ENCODE data around the gene DAB2IP.
"Not testable (repeated sequence)": the region's sequence is repeated elsewhere in the genome, so short reads cannot be mapped to it uniquely, and the experiment has no call there.

DAB2IP gene

DNA sequence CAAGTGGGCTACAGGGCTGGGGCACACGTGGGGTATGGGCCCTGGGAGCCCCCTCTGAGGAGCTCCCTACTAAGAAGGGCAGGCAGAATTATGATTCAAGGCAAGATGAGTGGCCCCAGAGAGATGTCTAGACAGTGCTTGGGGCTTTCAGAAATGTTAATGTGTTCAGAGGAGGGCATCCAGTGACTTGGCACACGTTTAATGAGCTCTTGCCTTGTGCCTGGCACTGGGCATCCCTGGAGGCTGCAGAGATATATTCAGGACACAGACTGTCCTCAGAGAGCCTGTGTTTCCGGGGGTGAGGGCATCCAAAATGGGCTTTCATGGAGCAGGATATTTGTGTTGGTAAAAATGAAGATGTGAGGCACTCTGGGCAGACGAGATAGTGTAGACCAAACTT, 25.4 kb upstream of the DAB2IP start:
- DNase-seq, result no peak

DNA sequence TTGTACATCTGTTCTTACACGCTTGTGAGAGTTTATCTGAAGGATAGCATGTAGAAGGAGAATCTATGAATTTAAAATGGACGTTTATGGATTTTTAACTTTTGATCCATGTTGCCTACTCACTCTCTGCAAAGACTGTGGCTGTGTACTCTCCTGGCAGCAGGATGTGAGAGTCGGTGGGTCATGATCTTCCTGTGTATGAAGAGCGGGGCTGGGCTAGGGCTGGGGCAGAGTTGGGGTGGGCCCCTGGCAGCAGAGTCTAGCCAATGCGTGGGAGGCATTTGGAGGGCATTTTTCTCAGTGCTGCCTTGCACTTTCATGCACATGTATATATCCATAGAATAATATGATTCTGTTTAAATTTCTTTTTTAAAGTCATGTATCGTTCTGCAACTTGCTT, 24.0 kb upstream of the DAB2IP start:
- DNase-seq, result no peak

DNA sequence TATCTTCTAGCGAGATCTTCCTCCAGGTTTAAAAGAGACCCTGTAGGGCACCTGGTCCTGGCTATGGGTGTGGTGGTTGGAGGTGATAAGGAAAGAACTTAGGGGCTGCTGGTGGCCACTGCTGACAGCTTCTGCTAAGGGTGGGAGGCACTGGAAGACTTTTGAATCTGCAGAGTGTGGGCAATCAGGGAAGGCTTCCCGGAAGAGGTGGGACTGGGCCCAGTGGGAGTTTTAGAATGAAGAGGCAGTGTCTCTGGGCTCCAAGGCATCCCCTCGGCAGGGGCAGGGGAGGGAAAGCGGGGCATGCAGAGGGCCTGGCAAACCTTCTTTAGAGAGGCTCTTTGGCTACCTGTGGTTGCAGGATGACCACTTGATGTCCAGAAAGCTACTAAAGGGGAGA, 23.0 kb upstream of the DAB2IP start:
- no peak for DNase-seq

DNA sequence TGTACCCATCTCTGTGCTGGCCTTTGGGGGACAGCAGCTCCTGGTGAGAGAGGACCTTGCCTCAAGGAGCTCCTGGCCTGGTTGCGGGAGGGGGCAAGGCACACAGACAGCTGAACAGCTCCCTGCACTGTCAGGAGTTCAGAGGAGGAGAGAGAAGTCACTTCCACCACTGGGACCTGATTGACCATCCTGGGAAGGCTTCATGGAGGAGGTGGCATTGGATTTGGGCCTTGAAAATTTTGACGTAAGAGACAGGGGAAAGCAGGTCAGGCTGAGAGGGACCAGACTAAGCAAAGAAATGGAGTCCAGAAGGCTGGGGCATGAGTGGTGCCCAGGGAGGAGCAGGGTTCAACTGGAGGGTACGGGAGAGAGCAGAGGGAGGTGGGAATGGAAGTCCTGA, 20.3 kb upstream of the DAB2IP start:
- no peak for DNase-seq

DNA sequence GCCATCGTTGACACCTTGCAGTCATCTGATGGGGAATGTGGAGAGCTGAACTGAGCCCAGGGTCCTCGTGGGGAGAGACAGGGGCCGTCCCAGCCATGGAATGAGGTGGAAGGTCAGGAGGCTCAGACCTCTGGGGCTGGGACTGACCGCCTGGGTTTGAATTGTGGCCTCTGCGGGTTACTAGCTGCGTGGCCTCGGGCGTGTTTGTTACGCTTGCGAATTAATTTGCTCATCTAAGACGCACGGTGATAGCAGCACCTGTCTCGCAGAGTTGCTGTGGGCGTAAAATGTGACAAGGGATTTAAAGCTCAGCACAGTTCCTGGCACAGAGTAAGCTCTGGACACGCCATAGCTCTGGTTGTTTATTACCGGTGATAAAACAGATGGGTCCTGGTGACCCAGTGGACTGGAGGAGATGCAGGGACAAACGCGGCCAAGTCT, 19.4 kb upstream of the DAB2IP start:
- no peak for DNase-seq

DNA sequence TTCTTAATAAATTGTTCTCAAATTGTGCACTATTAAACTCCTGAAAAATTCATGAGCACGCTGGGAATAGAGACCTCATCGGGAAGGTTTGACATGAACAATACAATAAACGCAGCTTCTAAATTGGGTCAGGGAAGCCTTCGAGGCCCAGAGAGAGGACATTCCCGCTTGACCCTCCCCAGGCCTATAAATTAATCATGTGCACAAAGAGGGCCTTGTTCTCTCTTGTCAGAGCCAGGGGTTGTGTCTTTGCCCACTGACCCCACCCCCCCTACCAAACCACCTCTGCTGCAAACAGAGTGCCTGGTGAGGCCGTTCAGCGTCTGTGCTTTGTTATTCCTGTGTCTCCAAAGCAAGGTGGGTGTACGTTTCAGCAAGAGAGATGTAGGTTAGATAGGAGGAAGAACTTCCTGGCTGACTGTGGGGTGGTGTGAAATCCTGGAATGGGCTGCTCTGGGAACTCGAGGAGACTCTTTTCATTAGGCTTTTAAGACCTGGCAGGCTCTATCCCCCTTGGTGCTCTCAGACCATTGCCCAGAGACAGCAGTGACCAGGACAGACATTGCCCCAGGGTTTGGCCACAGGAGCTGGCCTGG, 18.2 kb upstream of the DAB2IP start:
- no peak for DNase-seq

DNA sequence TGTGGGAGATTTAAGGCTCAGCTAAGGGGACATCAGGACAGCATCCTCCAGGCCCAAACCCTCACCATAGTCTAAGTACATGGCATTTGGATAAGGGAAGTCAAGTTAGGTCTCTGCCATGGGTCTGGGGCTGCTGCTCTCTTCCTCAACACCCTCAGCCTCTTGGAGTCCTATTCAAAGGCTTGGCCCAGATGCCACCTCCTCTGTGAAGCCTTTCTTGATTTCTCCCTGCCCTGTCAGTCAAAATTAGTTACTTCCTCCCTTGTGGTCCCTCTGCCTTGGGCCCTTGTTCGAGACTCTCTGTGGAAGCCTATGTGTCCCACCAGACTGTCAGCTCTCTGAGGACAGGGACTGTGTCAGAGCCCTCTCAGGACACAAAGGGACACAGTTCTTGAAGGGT, 17.7 kb upstream of the DAB2IP start:
- no peak for DNase-seq

DNA sequence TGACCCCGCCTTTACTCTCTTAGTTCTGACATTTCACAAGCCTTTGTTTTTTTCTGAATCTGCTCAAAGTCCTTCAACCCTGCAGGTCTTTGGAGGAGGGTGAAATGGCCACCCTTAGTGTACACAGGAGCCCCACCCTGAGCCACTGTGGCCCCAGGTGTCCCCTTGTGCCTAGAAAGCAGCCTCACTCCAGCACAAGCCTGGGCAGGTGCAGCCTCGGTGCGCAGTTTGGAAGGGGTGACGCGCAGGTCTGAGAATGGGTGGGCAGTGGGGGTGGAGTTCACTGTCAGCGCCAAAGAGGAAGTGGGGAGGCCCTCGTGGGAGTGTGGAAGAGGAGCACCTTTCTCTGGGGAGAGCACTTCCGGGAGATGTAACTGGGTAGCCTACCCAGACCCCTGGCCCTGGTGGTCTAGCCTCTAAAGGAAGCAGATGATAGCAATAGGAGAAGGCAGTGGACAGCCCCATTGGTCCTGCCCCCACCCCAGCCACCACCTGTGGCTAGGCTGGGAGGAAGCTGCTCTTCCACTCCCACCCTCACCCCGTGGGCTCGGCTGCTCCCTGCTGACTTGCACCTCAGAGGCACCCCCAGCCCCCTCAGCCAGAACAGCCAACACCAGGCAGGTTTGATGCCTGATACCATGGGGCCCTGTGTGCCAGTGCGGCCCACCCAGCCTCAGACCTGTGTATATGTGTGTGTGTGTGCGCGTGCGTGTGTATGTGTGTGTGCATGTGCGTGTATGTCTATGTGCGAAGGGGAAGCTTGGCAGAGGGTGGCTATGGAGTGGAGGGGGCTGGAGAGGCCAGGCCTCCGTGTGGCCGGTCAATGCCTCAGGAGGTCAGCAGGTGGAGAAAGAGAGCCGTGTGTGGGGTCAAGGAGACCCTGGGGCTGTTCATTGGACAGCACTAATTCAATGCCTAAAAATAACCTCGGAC, 16.8 kb upstream of the DAB2IP start:
- no peak for DNase-seq

DNA sequence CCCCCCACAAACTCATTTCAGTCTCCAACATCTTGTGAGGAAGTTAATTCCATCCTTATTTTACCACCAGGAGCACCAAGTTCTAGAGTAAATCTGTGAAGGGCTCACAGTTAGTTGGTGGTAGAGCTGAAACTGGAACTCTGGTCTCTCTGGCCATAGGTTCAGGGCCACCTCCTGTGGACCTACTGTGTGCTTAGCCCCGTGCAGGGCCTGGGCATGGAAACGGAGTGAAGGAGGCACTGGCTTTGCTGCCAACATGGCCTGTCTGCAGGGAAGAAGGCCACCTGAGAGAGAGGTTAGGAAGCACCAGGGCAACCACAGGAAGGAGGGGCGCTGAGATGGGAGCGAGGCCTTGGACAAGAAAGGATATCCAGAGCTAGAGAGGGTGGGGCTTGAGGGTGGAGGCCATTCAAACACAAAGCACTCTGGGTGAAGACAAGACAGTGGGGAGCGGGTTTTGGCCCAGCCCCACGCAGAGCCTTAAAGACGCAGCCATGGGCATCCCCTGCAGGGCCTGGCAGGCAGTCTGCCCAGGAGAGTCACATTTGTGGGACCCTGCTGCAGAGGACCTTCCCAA, 16.0 kb upstream of the DAB2IP start:
- DNase-seq, result no peak

DNA sequence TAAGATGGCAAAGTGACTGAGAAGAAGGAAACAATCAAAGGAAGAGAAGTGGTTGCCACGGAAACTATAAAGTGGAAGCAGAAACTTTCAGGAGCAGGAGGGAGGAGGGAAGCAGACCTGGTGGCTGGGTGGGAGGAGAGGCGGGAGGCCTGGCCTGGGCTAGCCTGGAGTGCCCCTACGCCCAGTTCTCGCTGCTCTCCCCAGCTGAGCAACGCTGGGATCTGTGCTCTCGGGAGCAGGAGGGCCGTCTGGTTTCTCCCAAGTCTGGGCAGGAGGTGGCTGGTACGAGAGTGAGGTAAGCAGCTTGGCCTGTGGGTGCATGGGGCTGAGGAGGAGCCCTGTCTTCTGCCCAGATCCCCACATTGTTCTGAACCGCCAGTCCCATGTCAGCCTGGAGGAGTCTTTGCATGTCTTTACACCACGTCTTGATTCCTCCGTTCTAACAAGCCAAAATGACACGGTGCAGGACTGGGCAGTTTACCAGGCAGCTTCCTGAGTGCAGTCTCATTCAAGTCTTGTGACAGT, 15.0 kb upstream of the DAB2IP start:
- DNase-seq, result no peak

DNA sequence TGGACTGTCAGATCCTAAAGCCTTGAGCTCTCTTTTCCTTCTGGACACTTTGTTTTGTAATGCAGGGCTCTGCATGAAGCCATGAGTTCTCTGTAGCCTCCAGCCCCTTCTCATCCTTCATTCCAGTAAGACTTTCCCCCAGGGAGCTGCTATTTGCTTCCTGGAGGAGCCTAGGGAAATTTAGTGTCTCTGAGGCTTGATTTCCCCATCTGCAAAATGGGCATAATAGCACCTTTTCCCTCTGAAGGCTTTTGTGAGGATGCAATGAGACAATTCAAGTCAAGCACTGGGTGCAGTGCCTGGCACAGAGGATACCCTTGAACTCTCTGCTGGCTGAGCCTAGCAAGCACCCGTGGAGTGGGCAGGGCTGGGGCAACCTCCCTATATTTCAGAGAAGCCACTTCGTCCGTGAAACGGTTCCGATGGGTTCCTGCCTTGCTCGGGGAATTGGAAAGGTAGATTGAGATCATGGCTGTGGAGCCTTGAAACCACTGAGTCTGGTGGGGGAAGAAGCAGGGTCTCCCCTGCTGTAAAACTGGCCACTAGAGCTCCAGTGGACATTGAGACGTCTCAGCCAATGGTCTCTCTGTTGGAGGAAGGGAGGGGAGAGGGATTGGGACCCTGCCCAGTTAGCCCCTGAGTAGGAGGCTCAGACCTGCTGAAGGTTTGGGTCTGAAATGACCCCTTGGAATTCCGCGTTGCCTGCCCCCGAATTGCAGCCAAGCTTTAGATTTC, 14.3 kb upstream of the DAB2IP start:
- DNase-seq, result no peak

DNA sequence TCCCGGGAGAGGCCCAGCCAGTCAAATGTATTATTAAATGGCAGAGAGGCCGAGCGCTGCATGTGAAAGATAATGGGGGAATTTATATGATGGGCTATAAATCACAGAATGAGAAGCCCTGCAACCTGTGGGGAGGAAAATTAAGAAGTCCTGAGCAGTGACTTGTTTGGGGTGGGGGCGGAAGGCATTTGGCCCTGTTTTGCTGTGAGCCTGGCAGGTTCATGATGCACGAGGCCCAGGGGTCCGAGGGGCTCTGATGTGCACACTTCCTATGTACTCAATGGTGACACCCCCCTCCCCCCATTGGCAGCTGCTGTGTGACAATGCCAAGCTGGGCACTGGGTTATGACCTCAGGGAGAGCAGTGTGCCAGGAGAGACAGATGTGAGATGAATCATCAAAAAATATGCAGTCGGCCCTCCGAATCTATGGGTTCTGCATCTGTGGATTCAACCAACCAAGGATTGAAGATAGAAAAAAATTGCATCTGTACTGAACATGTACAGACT, 13.7 kb upstream of the DAB2IP start:
- DNase-seq, result peak; percentile 84

DNA sequence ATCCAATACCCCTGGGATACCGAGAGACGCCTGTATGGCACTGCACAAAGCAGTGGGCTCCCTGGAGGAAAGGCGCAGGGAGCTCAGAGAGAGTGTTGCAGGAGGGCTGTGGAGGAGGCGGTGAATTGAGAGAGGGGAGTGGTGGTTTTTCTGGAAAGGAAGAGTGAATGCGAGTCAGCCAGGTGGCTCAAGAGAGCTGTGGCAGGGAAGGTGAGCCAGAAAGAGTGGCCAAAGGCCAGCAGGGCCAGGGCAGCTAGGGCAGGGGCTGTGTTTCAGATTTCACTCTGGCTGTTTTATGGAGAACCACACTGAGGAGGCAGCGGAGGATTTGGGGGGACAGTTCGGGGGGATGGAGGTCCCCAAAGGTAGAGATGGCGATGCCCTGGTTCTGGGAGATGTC, 13.0 kb upstream of the DAB2IP start:
- DNase-seq, result peak; percentile 77

DNA sequence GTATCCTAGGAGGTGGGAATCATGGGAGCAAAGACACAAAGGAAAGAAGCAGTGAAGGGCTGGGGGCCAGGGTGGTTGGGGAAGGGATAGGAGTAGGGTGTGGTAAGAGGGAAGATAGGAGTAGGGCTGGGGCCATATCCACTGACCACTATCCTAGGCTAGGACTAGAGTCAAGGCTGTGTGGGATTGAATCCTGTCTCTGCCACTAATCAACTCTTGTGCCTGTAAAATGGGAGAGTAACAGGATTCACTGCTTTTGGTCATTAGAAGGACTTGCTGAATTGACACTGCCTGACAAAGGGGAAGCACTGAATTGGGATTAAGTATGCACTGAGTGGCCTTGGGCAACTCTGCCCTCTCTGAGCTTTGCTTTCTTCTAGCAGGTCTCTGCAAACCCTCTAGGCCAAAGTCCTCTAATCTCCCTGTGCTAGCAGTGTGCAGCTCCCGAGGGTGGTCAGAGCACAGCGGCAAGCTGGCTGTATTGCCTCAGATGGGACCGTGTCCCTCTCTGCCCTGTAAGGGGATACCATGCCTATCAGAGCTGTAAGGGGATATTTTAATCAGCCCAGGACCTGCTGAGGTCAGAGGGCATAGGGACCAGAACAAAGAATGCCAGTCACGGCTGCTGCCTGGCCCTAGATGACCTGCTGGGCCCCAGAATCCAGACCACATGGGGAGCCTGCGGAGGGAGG, 12.4 kb upstream of the DAB2IP start:
- DNase-seq, result no peak

DNA sequence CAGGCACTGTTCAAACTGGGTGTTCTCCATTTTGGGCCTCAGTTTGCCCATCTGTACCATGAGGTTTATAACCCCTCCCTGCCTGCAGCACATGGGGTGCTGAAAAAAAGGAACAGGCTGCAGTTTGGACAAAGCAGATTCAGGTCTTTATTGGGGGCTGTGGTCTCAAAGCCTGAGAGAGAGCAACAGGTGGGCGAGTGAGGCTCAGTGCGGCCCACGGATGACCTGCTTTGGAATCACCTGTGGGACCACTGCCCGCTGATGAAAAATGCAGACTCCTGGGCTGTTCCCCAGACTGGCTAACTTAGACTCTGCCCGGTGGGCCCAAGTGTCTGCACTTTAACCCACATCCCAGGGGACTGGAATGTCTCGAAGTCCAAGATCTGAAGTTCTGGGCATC, 11.8 kb upstream of the DAB2IP start:
- no peak for DNase-seq

DNA sequence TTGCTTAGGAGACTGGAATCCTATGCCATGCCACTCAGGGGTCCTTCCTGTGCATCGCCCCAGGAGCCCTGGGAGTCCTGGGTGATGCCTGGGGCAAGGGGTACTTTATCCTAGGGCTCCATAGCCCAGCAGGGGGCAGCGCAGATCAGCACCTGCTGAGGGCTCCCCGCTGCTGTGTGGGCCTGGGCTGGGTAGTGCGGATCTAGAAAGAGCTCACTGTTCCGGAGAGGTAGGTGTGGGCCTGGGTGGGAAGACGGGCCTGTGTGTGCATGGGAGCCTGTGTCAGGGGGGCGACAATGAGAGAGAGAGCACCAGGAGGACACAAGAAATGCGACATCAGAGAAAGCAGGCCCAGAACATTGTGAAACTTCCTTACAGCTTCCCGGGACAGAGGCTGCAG, 11.4 kb upstream of the DAB2IP start:
- DNase-seq, result no peak

DNA sequence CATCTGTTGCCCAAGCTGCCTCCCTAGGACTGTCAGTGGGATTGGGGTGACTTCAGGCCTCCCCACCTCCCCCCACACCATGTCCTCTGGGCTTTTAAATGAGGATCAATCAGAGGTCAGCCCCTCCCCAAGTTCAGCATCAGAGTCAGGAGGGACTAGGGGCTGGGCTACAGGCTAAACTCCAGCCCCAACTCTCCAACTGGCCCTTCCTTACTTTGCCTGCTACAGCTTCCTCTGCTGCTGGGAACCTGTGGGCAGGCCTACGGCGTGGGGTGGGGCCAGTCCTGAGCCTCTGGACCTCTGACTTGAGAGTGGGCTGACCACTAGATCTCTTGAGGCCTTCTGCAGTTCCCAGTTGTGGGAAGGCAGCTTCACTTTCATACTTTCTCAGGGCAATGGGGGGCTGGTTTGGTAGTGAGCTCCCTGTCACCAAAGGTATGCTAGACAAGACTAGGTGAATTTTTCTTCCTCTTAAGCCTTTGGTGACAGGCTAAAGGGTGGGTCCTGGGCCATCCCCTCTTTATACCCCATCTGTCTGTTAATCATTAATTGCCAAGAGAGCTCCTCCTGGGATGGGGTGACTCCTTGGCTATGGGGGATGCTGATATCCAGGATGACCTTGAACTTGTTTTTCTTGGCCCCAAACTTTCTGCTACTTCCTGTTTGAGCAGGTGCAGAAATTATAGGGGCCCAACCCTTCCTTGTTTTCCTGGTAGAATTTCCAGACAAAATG, 10.8 kb upstream of the DAB2IP start:
- no peak for DNase-seq

DNA sequence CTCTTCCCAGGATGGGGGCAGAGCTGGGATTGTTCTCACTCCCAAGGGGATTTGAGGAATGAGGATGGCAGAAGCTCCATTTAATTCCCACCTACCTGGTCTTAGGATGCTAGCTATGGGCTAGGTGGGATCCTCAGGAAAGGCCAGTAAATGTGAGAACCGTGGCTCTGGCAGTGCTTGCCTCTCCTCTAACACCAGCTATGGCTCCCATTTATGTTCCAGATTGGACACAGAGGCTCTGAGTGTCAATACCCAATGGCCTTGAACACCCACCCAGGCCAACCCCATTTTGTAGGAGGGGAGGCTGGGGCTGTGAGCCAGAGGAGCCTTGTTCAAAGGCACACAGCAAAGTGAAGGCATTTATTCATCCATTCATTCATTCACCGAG, 10.2 kb upstream of the DAB2IP start:
- DNase-seq, result no peak

DNA sequence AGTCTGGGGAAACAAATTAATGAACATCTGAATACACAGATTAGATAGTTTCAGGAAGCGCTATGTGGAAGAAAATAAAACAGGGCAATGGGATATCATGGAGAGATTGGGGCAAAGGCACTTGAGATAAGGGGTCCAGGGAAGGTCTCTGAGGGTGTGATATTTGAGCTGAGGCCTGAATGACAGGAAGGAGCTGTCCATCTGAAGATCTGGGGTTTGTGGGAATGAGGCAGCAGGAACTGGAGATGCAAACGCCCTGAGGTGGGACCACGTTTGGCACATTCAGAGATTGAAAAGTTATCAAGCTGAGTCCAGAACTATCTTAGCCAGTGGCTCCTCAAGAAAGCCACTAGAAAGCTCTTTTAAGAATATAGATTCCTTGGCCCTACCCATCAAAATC, 8.7 kb upstream of the DAB2IP start:
- DNase-seq, result no peak

DNA sequence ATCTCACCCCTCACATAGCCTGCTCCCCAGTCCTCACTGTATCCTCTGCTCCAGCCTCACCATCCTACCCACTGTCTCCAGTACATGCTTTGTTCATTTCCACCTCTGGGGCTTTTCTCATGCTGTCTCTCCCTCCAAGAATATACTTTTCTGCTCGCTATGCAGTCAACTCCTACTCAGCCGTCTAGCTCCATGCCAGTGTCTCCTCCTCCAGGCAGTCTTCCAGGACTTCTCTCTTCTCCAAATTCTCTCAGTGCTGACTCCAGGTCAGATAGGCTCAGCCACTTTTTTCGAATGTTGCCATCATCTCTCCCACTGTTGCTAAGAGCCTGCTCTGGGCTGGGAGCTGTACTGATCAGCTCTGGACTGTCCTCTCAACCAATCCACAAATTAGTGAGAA, 8.0 kb upstream of the DAB2IP start:
- DNase-seq, result no peak

DNA sequence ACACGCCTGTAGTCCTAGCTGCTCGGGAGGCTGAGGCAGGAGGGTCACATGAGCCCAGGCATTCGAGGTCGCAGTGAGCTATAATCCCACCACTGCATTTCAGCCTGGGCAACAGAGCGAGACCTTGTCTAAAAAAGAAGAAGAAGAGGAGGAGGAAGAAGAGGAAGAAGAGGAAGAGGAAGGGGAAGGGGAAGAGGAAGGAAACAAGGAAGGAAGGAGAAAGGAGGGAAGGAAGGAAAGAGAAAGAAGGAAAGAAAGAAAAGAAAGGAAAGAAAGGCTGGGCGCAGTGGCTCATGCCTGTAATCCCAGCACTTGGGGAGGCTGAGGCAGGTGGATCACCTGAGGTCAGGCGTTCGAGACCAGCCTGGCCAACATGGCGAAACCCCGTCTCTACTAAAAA, 7.4 kb upstream of the DAB2IP start:
- not testable (repeated sequence) for DNase-seq

DNA sequence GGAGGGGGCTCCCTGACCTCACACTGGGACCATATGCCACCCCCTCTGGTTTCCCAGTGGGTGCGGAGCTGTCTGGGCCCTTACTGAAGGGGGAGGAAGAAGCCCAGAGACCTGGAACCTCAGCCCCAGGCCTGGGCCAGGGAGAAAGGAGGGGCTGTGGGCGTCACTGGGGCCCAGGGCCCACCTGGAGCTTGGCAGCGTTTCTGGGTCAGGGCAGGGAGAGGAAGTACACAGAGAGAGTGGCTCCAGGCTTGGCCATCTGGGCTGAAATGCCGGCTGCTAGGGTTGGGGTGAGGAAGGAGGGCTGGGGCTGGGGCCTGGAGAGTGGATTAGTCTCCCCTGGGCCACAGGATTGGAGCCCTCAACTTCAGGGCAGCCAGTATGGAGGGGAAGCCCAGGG, 6.4 kb upstream of the DAB2IP start:
- peak; percentile 46 for DNase-seq
